ENCODE measurements around the gene HGS.

- TF ChIP-seq, protein P1, sequence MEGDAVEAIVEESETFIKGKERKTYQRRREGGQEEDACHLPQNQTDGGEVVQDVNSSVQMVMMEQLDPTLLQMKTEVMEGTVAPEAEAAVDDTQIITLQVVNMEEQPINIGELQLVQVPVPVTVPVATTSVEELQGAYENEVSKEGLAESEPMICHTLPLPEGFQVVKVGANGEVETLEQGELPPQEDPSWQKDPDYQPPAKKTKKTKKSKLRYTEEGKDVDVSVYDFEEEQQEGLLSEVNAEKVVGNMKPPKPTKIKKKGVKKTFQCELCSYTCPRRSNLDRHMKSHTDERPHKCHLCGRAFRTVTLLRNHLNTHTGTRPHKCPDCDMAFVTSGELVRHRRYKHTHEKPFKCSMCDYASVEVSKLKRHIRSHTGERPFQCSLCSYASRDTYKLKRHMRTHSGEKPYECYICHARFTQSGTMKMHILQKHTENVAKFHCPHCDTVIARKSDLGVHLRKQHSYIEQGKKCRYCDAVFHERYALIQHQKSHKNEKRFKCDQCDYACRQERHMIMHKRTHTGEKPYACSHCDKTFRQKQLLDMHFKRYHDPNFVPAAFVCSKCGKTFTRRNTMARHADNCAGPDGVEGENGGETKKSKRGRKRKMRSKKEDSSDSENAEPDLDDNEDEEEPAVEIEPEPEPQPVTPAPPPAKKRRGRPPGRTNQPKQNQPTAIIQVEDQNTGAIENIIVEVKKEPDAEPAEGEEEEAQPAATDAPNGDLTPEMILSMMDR (IDR thresholded peaks at IDR 0.05; ENCODE audit: low read depth, low read length, poor library complexity, severe bottlenecking), result no peak
- TF ChIP-seq EZH2phosphoT487 (IDR thresholded peaks at IDR 0.05; ENCODE audit: borderline replicate concordance, low read length), result no peak
Observed at GRCh38 chr17:81720267-81721071, 36.7 kb downstream of the HGS start.

Measured in DOHH2 (cell line).